NCI-H2107 treated with DMSO at 0.1 percent for 48 hours (cell line): Measurements from ENCODE around the gene HARS1.
"Not testable (repeated sequence)": the region's sequence is repeated elsewhere in the genome, so short reads cannot be mapped to it uniquely, and the experiment has no call there.

Source experiments
- DNase-seq: peaks from one replicate; lab custom pipeline; 2025; ENCODE audit not compliant: unreplicated experiment; lab: John Stamatoyannopoulos, UW

HARS1 gene, protein sequence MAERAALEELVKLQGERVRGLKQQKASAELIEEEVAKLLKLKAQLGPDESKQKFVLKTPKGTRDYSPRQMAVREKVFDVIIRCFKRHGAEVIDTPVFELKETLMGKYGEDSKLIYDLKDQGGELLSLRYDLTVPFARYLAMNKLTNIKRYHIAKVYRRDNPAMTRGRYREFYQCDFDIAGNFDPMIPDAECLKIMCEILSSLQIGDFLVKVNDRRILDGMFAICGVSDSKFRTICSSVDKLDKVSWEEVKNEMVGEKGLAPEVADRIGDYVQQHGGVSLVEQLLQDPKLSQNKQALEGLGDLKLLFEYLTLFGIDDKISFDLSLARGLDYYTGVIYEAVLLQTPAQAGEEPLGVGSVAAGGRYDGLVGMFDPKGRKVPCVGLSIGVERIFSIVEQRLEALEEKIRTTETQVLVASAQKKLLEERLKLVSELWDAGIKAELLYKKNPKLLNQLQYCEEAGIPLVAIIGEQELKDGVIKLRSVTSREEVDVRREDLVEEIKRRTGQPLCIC

GRCh38 chr5:140690941-140691924 is at the start of gene HARS1, which contains the start of gene HARS2:
Gene HARS1, minus strand, starts transcription at chr5:140691370. Its CDS starts 66 bp downstream, at chr5:140691304.
Gene HARS2, plus strand, starts transcription at chr5:140691455. Its CDS starts 194 bp downstream, at chr5:140691649.
- peak; percentile 34 for DNase-seq

- no peak for DNase-seq
These were observed 46.3 kb upstream of the HARS1 start for GRCh38 chr5:140737486-140737885.

DNA sequence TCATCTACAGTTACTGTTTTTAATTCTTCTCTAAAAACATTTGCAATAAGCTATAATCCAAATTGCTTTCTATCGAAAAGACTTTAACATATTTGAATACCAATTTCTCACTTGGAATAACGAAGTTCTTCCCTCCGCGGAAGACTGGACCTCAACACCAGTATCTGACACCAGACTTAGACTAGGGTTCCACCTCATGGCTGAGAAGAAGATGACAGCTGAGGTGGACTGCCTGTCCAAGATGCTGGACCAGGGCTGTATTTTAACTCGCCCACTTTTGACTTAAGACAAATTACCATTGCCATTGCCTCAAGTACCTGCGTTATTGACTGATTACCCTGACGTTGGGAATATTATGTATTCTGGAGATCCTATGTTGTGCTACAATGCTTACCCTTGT is 43.2 kb upstream of the HARS1 start:
- no peak for DNase-seq

DNA sequence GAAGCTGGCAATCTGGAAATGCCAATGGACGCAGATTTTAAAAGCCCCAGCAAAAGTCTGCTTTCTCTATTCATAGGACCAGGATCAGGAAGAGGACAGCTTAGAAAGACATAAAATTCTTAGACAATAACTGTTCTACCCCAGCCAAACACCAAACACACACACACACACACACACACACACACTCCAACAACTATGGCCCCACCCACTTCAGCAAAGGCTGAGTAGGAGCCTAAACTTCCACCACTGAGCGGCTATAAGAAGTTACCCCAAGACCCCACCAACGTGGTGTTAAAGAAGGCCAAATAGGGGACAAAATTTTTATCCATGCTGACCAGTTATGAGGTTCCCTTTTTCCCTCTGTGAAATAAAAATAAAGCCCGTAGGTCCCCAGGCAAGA is 41.9 kb upstream of the HARS1 start:
- DNase-seq, result no peak

DNA sequence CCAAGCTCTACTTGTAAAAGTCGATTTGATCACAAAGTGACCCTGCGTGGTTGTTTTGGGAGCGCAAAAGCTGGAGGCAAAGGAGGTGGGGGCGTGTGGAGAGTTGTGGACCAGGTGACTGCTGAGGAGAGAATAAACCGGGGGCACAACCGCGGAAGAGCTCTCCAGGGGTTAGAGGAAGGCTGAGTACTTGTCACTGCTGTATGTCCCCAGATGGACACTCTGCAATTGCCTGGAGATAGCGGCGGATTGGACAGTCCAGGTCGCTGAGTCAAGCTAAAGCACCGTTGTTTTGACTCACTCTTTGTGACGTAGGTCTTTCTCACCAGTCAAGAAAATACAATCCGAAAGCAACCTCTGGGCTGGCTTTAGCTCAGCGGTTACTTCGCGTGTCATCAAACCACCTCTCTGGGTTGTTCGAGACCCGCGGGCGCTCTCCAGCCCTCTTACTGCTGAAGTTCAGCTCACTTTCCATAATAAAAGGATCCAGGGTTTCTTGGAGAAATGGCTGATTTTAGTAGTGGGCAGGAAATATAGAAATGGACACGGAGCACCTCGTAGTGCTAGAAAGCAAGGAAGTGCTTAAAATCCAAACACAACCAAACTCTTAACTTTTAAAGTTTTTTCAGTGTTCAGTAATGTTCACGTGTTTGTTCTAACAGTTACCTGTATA is 34.8 kb upstream of the HARS1 start:
- DNase-seq, result no peak

DNA sequence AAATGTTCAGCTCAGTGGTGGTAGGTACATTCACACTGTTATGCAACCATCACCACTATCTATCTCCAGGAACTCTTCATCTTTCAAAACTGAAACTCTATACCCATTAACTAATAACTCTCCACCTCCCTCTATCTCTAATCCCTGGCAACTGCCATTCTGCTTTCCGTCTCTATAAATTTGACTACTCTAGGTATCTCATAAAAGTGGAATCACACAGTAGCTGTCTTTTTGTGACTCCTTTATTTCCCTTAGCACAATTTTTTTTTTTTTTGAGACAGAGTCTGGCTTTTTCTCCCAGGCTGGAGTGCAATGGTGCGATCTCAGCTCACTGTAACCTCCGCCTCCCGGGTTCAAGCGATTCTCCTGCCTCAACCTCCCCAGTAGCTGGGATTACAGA is 30.2 kb upstream of the HARS1 start:
- peak; percentile 3 for DNase-seq

GRCh38 chr5:140720738-140721137 is 29.6 kb upstream of the HARS1 start:
- not testable (repeated sequence) for DNase-seq

DNA sequence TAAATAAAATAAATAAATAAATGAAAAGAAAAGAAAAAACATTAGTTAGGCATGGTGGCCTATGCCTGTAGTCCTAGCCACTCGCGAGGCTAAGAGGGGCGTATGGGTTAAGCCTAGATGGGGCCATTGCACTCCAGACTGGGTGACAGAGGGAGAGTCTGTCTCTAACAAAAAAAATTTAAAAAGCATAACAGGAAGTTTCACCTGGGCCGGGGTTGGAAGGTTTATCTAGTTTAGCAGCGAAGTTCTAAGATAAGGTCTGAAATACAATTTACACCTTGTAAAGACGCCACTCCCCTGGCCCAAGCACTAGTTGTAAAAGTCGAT is 27.1 kb upstream of the HARS1 start:
- no peak for DNase-seq

- not testable (repeated sequence) for DNase-seq
These were observed 25.1 kb upstream of the HARS1 start for GRCh38 chr5:140716238-140716637.

GRCh38 chr5:140713562-140714094 is 22.5 kb upstream of the HARS1 start:
- DNase-seq, result no peak

- DNase-seq, result no peak
These were observed 20.6 kb upstream of the HARS1 start for GRCh38 chr5:140711794-140712193.

DNA sequence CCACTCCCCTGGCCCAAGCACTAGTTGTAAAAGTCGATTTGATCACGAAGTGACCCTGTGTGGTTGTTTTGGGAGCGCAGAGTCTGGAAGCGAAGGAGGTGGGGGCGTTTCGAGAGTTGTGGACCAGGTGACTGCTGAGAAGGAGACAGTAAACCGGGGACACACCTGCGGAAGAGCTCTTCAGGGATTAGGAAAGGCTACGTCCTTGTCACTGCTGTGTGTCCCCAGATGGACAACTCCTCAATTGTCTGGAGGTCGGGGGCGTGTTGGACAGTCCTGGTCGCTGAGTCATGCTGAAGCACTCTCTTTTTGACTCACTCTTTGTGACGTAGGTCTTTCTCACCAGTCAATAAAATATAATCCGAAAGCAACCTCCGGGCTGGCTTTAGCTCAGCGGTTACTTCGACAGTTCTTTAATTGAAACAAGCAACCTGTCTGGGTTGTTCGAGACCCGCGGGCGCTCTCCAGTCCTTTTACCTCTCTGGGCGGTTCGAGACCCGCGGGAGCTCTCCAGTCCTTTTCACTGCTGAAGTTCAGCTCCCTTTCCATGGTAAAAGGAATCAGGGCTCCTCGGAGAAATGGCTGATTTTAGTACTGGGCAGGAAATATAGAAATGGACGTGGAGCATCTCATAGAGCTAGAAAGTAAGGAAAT is 19.9 kb upstream of the HARS1 start:
- peak; percentile 77 for DNase-seq

- not testable (repeated sequence) for DNase-seq
These were observed 17.6 kb upstream of the HARS1 start for GRCh38 chr5:140708787-140709186.

DNA sequence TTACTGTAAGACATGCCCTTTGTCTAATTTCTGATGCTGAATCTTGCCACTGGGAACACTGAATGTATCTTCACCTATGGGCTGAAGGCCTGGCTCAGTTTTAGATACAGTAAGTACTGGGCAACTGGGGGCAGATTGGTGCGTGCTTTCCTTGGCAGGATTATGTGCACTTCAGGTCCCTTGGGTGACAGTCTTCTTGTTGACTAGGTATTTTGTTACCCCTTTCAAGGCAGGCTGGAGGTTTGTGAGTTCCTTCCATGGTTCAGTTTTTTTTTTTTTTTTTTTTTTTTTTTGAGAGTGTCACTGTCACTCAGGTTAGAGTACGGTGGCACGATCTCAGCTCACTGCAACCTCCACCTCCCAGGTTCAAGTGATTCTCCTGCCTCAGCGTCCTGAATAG is 16.6 kb upstream of the HARS1 start:
- DNase-seq, result no peak

- peak; percentile 76 for DNase-seq
These were observed 9.3 kb upstream of the HARS1 start, which contains the start of gene ZMAT2 for GRCh38 chr5:140700177-140701144. Gene ZMAT2, plus strand, starts transcription at chr5:140700447. Its CDS starts 14 bp downstream, at chr5:140700461.

- DNase-seq, result no peak
These were observed 5.8 kb upstream of the HARS1 start for GRCh38 chr5:140696891-140697492.

GRCh38 chr5:140694276-140694675 is 3.1 kb upstream of the HARS1 start:
- no peak for DNase-seq

DNA sequence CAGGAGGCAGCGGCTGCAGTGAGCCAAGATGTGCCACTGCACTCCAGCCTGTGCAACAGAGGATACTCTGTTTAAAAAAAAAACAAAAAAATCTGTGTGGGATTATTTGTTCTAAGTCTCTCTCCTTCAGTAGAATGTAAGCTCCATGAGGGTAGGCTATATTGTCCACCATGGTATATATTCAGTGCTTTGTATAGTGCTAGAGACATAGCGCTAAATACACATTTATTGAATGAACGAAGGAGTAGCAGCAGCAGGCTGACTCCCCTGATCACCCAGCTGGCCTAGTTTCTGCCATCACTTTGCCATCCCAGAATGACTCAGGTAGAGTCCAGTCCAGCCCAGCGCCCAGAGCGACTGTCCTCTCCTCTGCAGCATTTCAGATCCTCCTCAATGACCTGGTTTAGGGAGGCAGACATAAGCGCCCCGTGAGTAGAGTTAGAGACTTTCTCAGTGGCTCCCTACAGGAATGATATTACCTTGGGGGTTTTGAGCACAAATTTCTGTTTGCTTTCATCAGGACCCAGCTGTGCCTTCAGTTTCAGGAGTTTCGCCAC is 716 bp downstream of the HARS1 start:
- DNase-seq, result no peak
